HEK293 (cell line): Measurements from ENCODE around the gene C5orf15.

Experiments
- CTCF ChIA-PET: fragments of 350-600 bp; formaldehyde crosslinking; extraction: SDS; loops from one replicate; lab custom pipeline; 2021; ENCODE audit warnings: antibody characterized with exemption; lab: Yijun Ruan, JAX
- POLR2A ChIA-PET: fragments of 300-600 bp; formaldehyde crosslinking; extraction: SDS; loops from one replicate; lab custom pipeline; 2020; ENCODE audit warnings: antibody characterized with exemption, inconsistent platforms; lab: Yijun Ruan, JAX
- H3K27ac ChIP-seq: fragments of 200-500 bp; sonication (Bioruptor generic); 2 replicates; pipeline ENCODE4 v1.5.1; 2014; ENCODE audit warnings: low read depth, low read length, control low read depth, inconsistent platforms; ENCODE audit errors: extremely low read depth
- H3K36me3 ChIP-seq, 2 experiments: fragments of 200-500 bp in 1 of 2; sonication (Bioruptor generic) in 1 of 2; 1 replicate in 1 of 2; 2 replicates in 1 of 2; pipeline ENCODE4 v1.5.1; 2014 to 2017; ENCODE audit warnings: inconsistent platforms in 2 of 2, low read length in 2 of 2; ENCODE audit not compliant: control insufficient read depth in 2 of 2, insufficient read depth in 1 of 2
- H3K4me1 ChIP-seq: fragments of 200-500 bp; sonication (Bioruptor generic); 2 replicates; pipeline ENCODE4 v1.5.1; 2014; ENCODE audit warnings: mild to moderate bottlenecking, low read length, inconsistent platforms; ENCODE audit not compliant: control insufficient read depth, insufficient read depth
- H3K4me3 ChIP-seq: 2 replicates; pipeline ENCODE4 v1.5.1; 2011; ENCODE audit warnings: low read depth, mild to moderate bottlenecking, control low read depth, low read length, moderate library complexity
- H3K9me3 ChIP-seq: fragments of 200-500 bp; sonication (Bioruptor generic); 2 replicates; pipeline ENCODE4 v1.5.1; 2014; ENCODE audit warnings: low read depth, low read length, inconsistent platforms; ENCODE audit not compliant: control insufficient read depth, insufficient read depth
- KLF10 ChIP-seq: fragments of 450-650 bp; IDR thresholded peaks from 2 replicates; pipeline ENCODE4 v1.5.1; 2018; ENCODE audit warnings: missing biosample characterization, mild to moderate bottlenecking, missing genetic modification characterization
- PRDM1 ChIP-seq: fragments of 450-650 bp; formaldehyde crosslinking; IDR thresholded peaks from 2 replicates; pipeline ENCODE4; 2016; ENCODE audit warnings: missing biosample characterization, missing genetic modification characterization
- SP2 ChIP-seq: fragments of 450-650 bp; formaldehyde crosslinking; IDR thresholded peaks from 2 replicates; pipeline ENCODE4 v1.5.1; 2016; ENCODE audit warnings: missing biosample characterization, missing genetic modification characterization
- WT1 ChIP-seq: fragments of 450-650 bp; formaldehyde crosslinking; IDR thresholded peaks from 2 replicates; pipeline ENCODE4 v1.5.1; 2016; ENCODE audit warnings: missing biosample characterization, missing genetic modification characterization
- YY1 ChIP-seq: fragments of 450-650 bp; formaldehyde crosslinking; IDR thresholded peaks from 2 replicates; pipeline ENCODE4 v1.5.1; 2018; ENCODE audit warnings: missing biosample characterization, missing genetic modification characterization
- ZBTB17 ChIP-seq: fragments of 450-650 bp; formaldehyde crosslinking; IDR thresholded peaks from 2 replicates; pipeline ENCODE4 v1.5.1; 2016; ENCODE audit warnings: missing biosample characterization, missing genetic modification characterization
- ZNF121 ChIP-seq: fragments of 450-650 bp; formaldehyde crosslinking; IDR thresholded peaks from 2 replicates; pipeline ENCODE4 v1.5.1; 2016; ENCODE audit warnings: missing biosample characterization, missing genetic modification characterization
- ZNF132 ChIP-seq: fragments of 450-650 bp; formaldehyde crosslinking; IDR thresholded peaks from 2 replicates; pipeline ENCODE4 v1.5.1; 2017; ENCODE audit warnings: missing biosample characterization, missing genetic modification characterization, borderline replicate concordance
- ZNF138 ChIP-seq: fragments of 450-650 bp; formaldehyde crosslinking; IDR thresholded peaks from 2 replicates; pipeline ENCODE4 v1.5.1; 2016; ENCODE audit warnings: missing biosample characterization, missing genetic modification characterization, borderline replicate concordance
- ZNF174 ChIP-seq: fragments of 450-650 bp; formaldehyde crosslinking; IDR thresholded peaks from 2 replicates; pipeline ENCODE4 v1.5.0; 2017; ENCODE audit warnings: missing biosample characterization, mild to moderate bottlenecking, missing genetic modification characterization
- ZNF175 ChIP-seq: fragments of 450-650 bp; formaldehyde crosslinking; IDR thresholded peaks from 2 replicates; pipeline ENCODE4 v1.5.1; 2016; ENCODE audit warnings: missing biosample characterization, missing genetic modification characterization
- ZNF184 ChIP-seq: fragments of 450-650 bp; IDR thresholded peaks from 2 replicates; pipeline ENCODE4 v1.5.1; 2018; ENCODE audit warnings: missing biosample characterization, mild to moderate bottlenecking, missing genetic modification characterization
- ZNF248 ChIP-seq: fragments of 450-650 bp; formaldehyde crosslinking; IDR thresholded peaks from 2 replicates; pipeline ENCODE4 v1.5.1; 2017; ENCODE audit warnings: missing biosample characterization, missing genetic modification characterization
- ZNF302 ChIP-seq: fragments of 450-650 bp; formaldehyde crosslinking; IDR thresholded peaks from 2 replicates; pipeline ENCODE4 v1.5.1; 2016; ENCODE audit warnings: missing biosample characterization, missing genetic modification characterization, low read depth
- ZNF335 ChIP-seq: fragments of 450-650 bp; formaldehyde crosslinking; conservative IDR thresholded peaks from 2 replicates; pipeline ENCODE4 v1.5.1; 2016; ENCODE audit warnings: missing biosample characterization, missing genetic modification characterization
- ZNF341 ChIP-seq: fragments of 450-650 bp; formaldehyde crosslinking; IDR thresholded peaks from 2 replicates; pipeline ENCODE4; 2016; ENCODE audit warnings: low read depth, missing biosample characterization, missing genetic modification characterization
- ZNF548 ChIP-seq: fragments of 450-650 bp; formaldehyde crosslinking; IDR thresholded peaks from 2 replicates; pipeline ENCODE4 v1.5.1; 2016; ENCODE audit warnings: missing biosample characterization, missing genetic modification characterization
- ZNF561 ChIP-seq: fragments of 450-650 bp; IDR thresholded peaks from 2 replicates; pipeline ENCODE4 v1.5.1; 2018; ENCODE audit warnings: missing biosample characterization, missing genetic modification characterization, borderline replicate concordance
- ZNF660 ChIP-seq: fragments of 450-650 bp; IDR thresholded peaks from 2 replicates; pipeline ENCODE4 v1.5.1; 2018; ENCODE audit warnings: missing biosample characterization, mild to moderate bottlenecking, missing genetic modification characterization
- ZNF837 ChIP-seq: fragments of 450-650 bp; formaldehyde crosslinking; IDR thresholded peaks from 2 replicates; pipeline ENCODE4 v1.5.1; 2016; ENCODE audit warnings: missing biosample characterization, missing genetic modification characterization
- ZNF843 ChIP-seq: fragments of 450-650 bp; formaldehyde crosslinking; IDR thresholded peaks from 2 replicates; pipeline ENCODE4 v1.5.1; 2016; ENCODE audit warnings: missing biosample characterization, missing genetic modification characterization
- TF ChIP-seq, protein P1 (sequence below): fragments of 450-650 bp; IDR thresholded peaks from 2 replicates; pipeline ENCODE4 v1.5.1; 2018; ENCODE audit warnings: missing biosample characterization, missing genetic modification characterization
- TF ChIP-seq, protein P2 (sequence below): fragments of 450-650 bp; formaldehyde crosslinking; IDR thresholded peaks from 2 replicates; pipeline ENCODE4 v1.5.1; 2016; ENCODE audit warnings: missing biosample characterization, missing genetic modification characterization
- TF ChIP-seq, protein P3 (sequence below): sonication (generic); formaldehyde crosslinking; IDR thresholded peaks from 2 replicates; pipeline ENCODE4 v1.8.1; 2022; ENCODE audit warnings: mild to moderate bottlenecking, moderate library complexity, missing genetic modification reagents

C5orf15 gene

DNA sequence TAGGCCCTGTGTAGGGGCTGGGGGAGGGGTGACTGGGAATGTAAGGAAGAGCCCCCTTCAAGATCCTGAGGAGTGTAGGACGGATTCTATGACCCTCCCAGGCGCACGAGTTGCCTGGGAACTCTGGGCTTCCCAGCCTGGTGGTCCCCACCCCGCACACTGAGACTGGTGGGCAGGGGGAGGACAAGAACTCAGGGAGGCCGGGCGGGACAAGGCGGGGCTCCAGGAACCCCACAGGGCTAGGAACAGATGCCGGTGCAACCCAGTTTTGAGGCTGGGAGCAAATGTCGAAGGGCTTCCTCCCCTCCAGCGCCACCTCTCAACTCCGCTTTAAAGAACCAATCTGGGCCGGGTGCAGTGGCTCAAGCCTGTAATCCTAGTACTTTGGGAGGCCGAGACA, 37.7 kb upstream of the C5orf15 start:
- no peak overlapping the region for H3K4me3 ChIP-seq
- POLR2A ChIA-PET, result interaction anchor here (1.4 kb wide), 1 partner anchor 9 kb away, joined by 3 read pairs; no protein-coding TSS in a partner anchor
- CTCF ChIA-PET, result interaction anchor here (0.5 to 2.2 kb wide), 3 partner anchors 10 to 833 kb away, joined by 3 to 17 read pairs (median 6); no protein-coding TSS in a partner anchor
- peaks cover 3% of the 10 kb centered on the region for H3K4me1 ChIP-seq
- H3K9me3 ChIP-seq, result no peaks in the 10 kb centered on the region
- H3K27ac ChIP-seq, result no peak overlapping the region
- TF ChIP-seq ZNF837 (tag by site-specific recombination) (no peak), SP2 (tag by site-specific recombination) (0 out of 2 replicates have a peak, but pooled peaks have one; percentile 6)
- peaks cover 8 to 22% of the 10 kb centered on the region in 2 experiments; a peak in 2 of 3 replicates for H3K36me3 ChIP-seq

DNA sequence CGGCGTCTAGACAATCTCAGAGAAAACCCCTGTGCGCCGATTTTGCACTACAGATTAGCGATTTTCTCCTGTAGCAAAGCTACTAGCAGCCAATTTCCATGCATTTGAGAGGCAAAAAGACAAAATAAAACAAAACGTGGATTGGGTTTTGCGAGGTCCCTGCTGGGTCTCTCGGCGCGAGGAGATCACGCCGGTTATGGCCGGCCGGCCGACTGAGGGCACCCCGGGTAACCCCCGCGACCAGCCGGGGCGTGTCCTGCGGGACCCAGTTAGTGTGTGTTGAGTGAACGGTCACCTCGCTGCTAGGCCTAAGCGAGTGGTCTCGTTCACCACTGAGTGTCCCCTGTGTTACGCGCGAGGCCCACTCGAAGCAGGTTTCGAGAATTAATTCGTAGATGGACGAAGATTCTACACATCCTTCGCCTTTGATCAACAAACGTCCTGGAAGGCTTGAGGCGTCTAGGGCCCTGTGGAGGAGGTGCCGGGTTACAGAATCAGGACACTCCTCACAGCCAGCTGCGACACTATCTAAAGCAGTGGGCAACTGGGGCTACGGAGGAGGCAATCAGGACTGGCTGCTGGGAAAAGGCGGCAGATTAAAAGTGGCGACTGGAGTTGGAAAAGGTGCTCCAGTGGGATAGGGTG, 37.1 kb upstream of the C5orf15 start:
- peak overlapping the region; percentile 98 for H3K27ac ChIP-seq
- TF ChIP-seq ZNF174 (tag by site-specific recombination) (no peak), ZNF341 (tag by site-specific recombination) (no peak), WT1 (no peak), PRDM1 (tag by site-specific recombination) (no peak), ZNF175 (tag by site-specific recombination) (no peak), ZNF184 (no peak), ZNF335 (tag by site-specific recombination) (peak; percentile 65; the same call in 1 of the 2 replicates), ZNF248 (no peak), ZNF843 (no peak), ZNF302 (tag by site-specific recombination) (no peak), ZNF561 (tag by site-specific recombination) (no peak), ZNF660 (tag by site-specific recombination) (no peak), ZNF548 (no peak), ZBTB17 (tag by site-specific recombination) (peak; percentile 44; the same call in 1 of the 2 replicates), YY1 (tag by site-specific recombination) (0 out of 2 replicates have a peak, but pooled peaks have one; percentile 0), ZNF138 (tag by site-specific recombination) (no peak), ZNF132 (tag by site-specific recombination) (no peak), KLF10 (tag by site-specific recombination) (no peak), ZNF121 (tag by site-specific recombination) (no peak)
- TF ChIP-seq, protein P1, sequence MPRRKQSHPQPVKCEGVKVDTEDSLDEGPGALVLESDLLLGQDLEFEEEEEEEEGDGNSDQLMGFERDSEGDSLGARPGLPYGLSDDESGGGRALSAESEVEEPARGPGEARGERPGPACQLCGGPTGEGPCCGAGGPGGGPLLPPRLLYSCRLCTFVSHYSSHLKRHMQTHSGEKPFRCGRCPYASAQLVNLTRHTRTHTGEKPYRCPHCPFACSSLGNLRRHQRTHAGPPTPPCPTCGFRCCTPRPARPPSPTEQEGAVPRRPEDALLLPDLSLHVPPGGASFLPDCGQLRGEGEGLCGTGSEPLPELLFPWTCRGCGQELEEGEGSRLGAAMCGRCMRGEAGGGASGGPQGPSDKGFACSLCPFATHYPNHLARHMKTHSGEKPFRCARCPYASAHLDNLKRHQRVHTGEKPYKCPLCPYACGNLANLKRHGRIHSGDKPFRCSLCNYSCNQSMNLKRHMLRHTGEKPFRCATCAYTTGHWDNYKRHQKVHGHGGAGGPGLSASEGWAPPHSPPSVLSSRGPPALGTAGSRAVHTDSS, result no peak
- TF ChIP-seq, protein P2, sequence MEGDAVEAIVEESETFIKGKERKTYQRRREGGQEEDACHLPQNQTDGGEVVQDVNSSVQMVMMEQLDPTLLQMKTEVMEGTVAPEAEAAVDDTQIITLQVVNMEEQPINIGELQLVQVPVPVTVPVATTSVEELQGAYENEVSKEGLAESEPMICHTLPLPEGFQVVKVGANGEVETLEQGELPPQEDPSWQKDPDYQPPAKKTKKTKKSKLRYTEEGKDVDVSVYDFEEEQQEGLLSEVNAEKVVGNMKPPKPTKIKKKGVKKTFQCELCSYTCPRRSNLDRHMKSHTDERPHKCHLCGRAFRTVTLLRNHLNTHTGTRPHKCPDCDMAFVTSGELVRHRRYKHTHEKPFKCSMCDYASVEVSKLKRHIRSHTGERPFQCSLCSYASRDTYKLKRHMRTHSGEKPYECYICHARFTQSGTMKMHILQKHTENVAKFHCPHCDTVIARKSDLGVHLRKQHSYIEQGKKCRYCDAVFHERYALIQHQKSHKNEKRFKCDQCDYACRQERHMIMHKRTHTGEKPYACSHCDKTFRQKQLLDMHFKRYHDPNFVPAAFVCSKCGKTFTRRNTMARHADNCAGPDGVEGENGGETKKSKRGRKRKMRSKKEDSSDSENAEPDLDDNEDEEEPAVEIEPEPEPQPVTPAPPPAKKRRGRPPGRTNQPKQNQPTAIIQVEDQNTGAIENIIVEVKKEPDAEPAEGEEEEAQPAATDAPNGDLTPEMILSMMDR (tag by site-specific recombination), result peak; percentile 5; the same call in 1 of the 2 replicates
- TF ChIP-seq, protein P3, sequence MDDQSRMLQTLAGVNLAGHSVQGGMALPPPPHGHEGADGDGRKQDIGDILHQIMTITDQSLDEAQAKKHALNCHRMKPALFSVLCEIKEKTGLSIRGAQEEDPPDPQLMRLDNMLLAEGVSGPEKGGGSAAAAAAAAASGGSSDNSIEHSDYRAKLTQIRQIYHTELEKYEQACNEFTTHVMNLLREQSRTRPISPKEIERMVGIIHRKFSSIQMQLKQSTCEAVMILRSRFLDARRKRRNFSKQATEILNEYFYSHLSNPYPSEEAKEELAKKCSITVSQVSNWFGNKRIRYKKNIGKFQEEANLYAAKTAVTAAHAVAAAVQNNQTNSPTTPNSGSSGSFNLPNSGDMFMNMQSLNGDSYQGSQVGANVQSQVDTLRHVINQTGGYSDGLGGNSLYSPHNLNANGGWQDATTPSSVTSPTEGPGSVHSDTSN (CRISPR knock-in tag), result 0 out of 2 replicates have a peak, but pooled peaks have one; percentile 25
- TF ChIP-seq, all 188 proteins: peak for 5
- CTCF ChIA-PET, result interaction anchor here (1.2 kb wide), 1 partner anchor 34 kb away, joined by 3 read pairs; no protein-coding TSS in a partner anchor
- Histone ChIP-seq H3K36me3 (peaks cover 8 to 27% of the 10 kb centered on the region in 2 experiments; a peak in 2 of 3 replicates), H3K4me3 (peak overlapping the region; percentile 80), H3K9me3 (no peaks in the 10 kb centered on the region), H3K4me1 (peaks cover 3% of the 10 kb centered on the region)
- POLR2A ChIA-PET, result interaction anchor here (0.6 to 2.3 kb wide), 5 partner anchors 9 to 109 kb away, joined by 3 to 8 read pairs (median 3); partner anchors contain the start of gene TCF7
